ENCODE measurements around the gene ELFN1. TPM values are rescaled to one million over a fixed set of nuclear protein-coding genes. Genes with fewer than 3 reads are reported as not detected.

ELFN1 gene
- polyA plus RNA-seq, 1 donor (not counting 4 experiments of a cell fraction or from before 2014, with no cell fraction given), result 0.03 TPM

- Histone ChIP-seq H3K4me1 (ENCODE audit: control insufficient read depth, extremely low read depth, insufficient read depth, low read length) (no peaks in the 10 kb centered on the region), H3K27me3 (ENCODE audit: control insufficient read depth, extremely low read depth, insufficient read depth, low read length) (peaks cover 42% of the 10 kb centered on the region)
- TF ChIP-seq, protein P1, sequence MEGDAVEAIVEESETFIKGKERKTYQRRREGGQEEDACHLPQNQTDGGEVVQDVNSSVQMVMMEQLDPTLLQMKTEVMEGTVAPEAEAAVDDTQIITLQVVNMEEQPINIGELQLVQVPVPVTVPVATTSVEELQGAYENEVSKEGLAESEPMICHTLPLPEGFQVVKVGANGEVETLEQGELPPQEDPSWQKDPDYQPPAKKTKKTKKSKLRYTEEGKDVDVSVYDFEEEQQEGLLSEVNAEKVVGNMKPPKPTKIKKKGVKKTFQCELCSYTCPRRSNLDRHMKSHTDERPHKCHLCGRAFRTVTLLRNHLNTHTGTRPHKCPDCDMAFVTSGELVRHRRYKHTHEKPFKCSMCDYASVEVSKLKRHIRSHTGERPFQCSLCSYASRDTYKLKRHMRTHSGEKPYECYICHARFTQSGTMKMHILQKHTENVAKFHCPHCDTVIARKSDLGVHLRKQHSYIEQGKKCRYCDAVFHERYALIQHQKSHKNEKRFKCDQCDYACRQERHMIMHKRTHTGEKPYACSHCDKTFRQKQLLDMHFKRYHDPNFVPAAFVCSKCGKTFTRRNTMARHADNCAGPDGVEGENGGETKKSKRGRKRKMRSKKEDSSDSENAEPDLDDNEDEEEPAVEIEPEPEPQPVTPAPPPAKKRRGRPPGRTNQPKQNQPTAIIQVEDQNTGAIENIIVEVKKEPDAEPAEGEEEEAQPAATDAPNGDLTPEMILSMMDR (optimal IDR thresholded peaks at IDR 0.05 in 1 of 3, IDR thresholded peaks at IDR 0.05 in 1 of 3, conservative IDR thresholded peaks at IDR 0.05 in 1 of 3; ENCODE audit: extremely low read depth in 1 of 3, insufficient read depth in 2 of 3, low read length in 3 of 3), result no peak
- no peak for TF ChIP-seq EZH2 (IDR thresholded peaks at IDR 0.05; ENCODE audit: low read length)
Observed at GRCh38 chr7:1727812-1728570, 57.9 kb downstream of the ELFN1 start.

DNA sequence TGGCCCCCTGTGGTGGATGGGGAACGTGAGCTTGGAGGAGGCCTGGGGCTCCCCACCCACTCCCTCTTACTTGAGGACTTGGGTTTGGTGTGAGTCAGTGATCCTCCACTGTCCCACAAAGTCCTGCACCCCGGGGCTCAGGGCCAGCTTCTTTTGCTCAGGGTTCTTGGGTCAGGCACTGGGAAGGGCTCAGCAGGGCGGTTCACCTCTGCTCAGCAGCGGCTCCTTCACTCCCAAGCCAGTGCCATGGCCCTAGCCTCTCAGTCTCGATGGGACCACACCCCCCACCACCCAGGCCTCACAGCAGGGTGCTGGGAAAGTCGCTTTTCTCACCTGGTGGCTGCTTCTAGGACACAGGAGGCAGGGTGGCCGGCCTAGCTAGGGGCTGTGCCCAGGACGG is 59.1 kb downstream of the ELFN1 start:
- Histone ChIP-seq H3K27me3 (ENCODE audit: control insufficient read depth, extremely low read depth, insufficient read depth, low read length) (peaks cover 48% of the 10 kb centered on the region), H3K4me1 (ENCODE audit: control insufficient read depth, extremely low read depth, insufficient read depth, low read length) (no peaks in the 10 kb centered on the region)
- FAIRE-seq, result no peak

More at GRCh38 chr7:1727812-1728570, 57.9 kb downstream of the ELFN1 start:
- H3K9ac ChIP-seq (ENCODE audit: control insufficient read depth, extremely low read depth, insufficient read depth, low read length), result no peak overlapping the region
- no peaks in the 10 kb centered on the region for H3K36me3 ChIP-seq (ENCODE audit: control insufficient read depth in 2 of 2, extremely low read depth in 1 of 2, insufficient read depth in 2 of 2, low read length in 2 of 2)
- H3K27ac ChIP-seq (ENCODE audit: control insufficient read depth, insufficient read depth, low read length), result no peak overlapping the region
- no peaks in the 10 kb centered on the region for H3K79me2 ChIP-seq (ENCODE audit: control insufficient read depth, insufficient read depth, low read length)
- H3K4me3 ChIP-seq (ENCODE audit: control insufficient read depth in 2 of 3, extremely low read depth in 1 of 3, insufficient read depth in 2 of 3, low read depth in 1 of 3, low read length in 3 of 3), result no peak overlapping the region
- dilution Hi-C loops (cut with MboI; ENCODE audit: extremely low pct_ligation_motif_present, low sequenced_read_pairs), result no loop called here
- no peaks in the 10 kb centered on the region for H3K9me3 ChIP-seq (ENCODE audit: control insufficient read depth, low read depth, low read length)
- DNase-seq (ENCODE audit: low read depth, low spot score) (no peak), FAIRE-seq (no peak)
- H3K9me1 ChIP-seq (ENCODE audit: control insufficient read depth, extremely low read depth, insufficient read depth, low read length), result no peaks in the 10 kb centered on the region
- no peaks in the 10 kb centered on the region for H4K20me1 ChIP-seq (ENCODE audit: control insufficient read depth, extremely low read depth, insufficient read depth, low read length)
- H3K4me2 ChIP-seq (ENCODE audit: control insufficient read depth, extremely low read depth, insufficient read depth, low read depth, low read length), result no peak overlapping the region
- no peak overlapping the region for H2AFZ ChIP-seq (ENCODE audit: control insufficient read depth, low read length)

More for the DNA sequence above, 59.1 kb downstream of the ELFN1 start:
- Histone ChIP-seq H3K9me3 (ENCODE audit: control insufficient read depth, low read depth, low read length) (no peaks in the 10 kb centered on the region), H4K20me1 (ENCODE audit: control insufficient read depth, extremely low read depth, insufficient read depth, low read length) (no peaks in the 10 kb centered on the region), H3K4me2 (ENCODE audit: control insufficient read depth, extremely low read depth, insufficient read depth, low read depth, low read length) (no peak overlapping the region), H3K9ac (ENCODE audit: control insufficient read depth, extremely low read depth, insufficient read depth, low read length) (no peak overlapping the region), H3K79me2 (ENCODE audit: control insufficient read depth, insufficient read depth, low read length) (no peaks in the 10 kb centered on the region), H2AFZ (ENCODE audit: control insufficient read depth, low read length) (no peak overlapping the region), H3K27ac (ENCODE audit: control insufficient read depth, insufficient read depth, low read length) (no peak overlapping the region), H3K4me3 (ENCODE audit: control insufficient read depth in 2 of 3, extremely low read depth in 1 of 3, insufficient read depth in 2 of 3, low read depth in 1 of 3, low read length in 3 of 3) (no peak overlapping the region), H3K9me1 (ENCODE audit: control insufficient read depth, extremely low read depth, insufficient read depth, low read length) (no peaks in the 10 kb centered on the region), H3K36me3 (ENCODE audit: control insufficient read depth in 2 of 2, extremely low read depth in 1 of 2, insufficient read depth in 2 of 2, low read length in 2 of 2) (no peaks in the 10 kb centered on the region)
- no peak for DNase-seq (ENCODE audit: low read depth, low spot score)
- dilution Hi-C loops (cut with MboI; ENCODE audit: extremely low pct_ligation_motif_present, low sequenced_read_pairs), result no loop called here
- TF ChIP-seq, protein P1 (optimal IDR thresholded peaks at IDR 0.05 in 1 of 3, IDR thresholded peaks at IDR 0.05 in 1 of 3, conservative IDR thresholded peaks at IDR 0.05 in 1 of 3; ENCODE audit: extremely low read depth in 1 of 3, insufficient read depth in 2 of 3, low read length in 3 of 3), result no peak
- TF ChIP-seq EZH2 (IDR thresholded peaks at IDR 0.05; ENCODE audit: low read length), result no peak

Data from keratinocyte (primary cell).